Panc1 (cell line): Measurements from ENCODE around the gene SLF2. TPM values are rescaled to one million over a fixed set of nuclear protein-coding genes. Genes with fewer than 3 reads are reported as not detected.

ENCODE experiments used
- ATAC-seq: fragments of 200-7000 bp; cut with Tn5 transposase; 2 replicates; pipeline ENCODE4 v1.9.1; 2020; ENCODE audit warnings: mild to moderate bottlenecking, moderate library complexity
- BruUV-seq: library from RNA; stranded (reverse); fragments of 400-500 nt; replicated peaks from 2 replicates; lab custom pipeline; 2021; lab: Mats Ljungman, UMichigan
- CTCF ChIA-PET: fragments of 300-600 bp; sonication (Branson Sonifier 250); formaldehyde crosslinking; loops from one replicate; lab custom pipeline; 2022; ENCODE audit warnings: antibody characterized with exemption; lab: Charles Lee
- POLR2A ChIA-PET: fragments of 300-600 bp; sonication (Branson Sonifier 250); formaldehyde crosslinking; loops from one replicate; lab custom pipeline; 2022; ENCODE audit warnings: antibody characterized with exemption; lab: Charles Lee
- DNase-seq: peaks from one replicate; pipeline ENCODE4 v3.0.0-alpha.2; 2010; ENCODE audit warnings: low read depth, low spot score
- H3K27ac ChIP-seq: 2 replicates; pipeline ENCODE4 v1.5.1; 2011; ENCODE audit warnings: mild to moderate bottlenecking, low read length, inconsistent platforms
- H3K27me3 ChIP-seq: fragments of 200-500 bp; sonication (Bioruptor generic); 2 replicates; pipeline ENCODE4 v1.6.0; 2014; ENCODE audit warnings: low read length, inconsistent platforms; ENCODE audit not compliant: control insufficient read depth, insufficient read depth
- H3K36me3 ChIP-seq: fragments of 200-500 bp; sonication (Bioruptor generic); 2 replicates; pipeline ENCODE4 v1.5.1; 2014; ENCODE audit warnings: inconsistent platforms, mild to moderate bottlenecking, low read length, moderate library complexity; ENCODE audit not compliant: control insufficient read depth, insufficient read depth
- H3K4me1 ChIP-seq: 2 replicates; pipeline ENCODE4 v1.5.1; 2011; ENCODE audit warnings: inconsistent platforms, mild to moderate bottlenecking, low read length, moderate library complexity; ENCODE audit not compliant: control insufficient read depth, insufficient read depth
- H3K4me3 ChIP-seq, 2 experiments: 2 replicates each; pipeline ENCODE4 v1.5.1; 2011 to 2012; ENCODE audit warnings: low read depth in 2 of 2, low read length in 2 of 2, mild to moderate bottlenecking in 2 of 2, inconsistent platforms in 1 of 2, moderate library complexity in 1 of 2
- H3K9me3 ChIP-seq: fragments of 200-500 bp; sonication (Bioruptor generic); 2 replicates; pipeline ENCODE4 v1.5.1; 2014; ENCODE audit warnings: low read depth, mild to moderate bottlenecking, inconsistent platforms, low read length, moderate library complexity; ENCODE audit not compliant: control insufficient read depth, insufficient read depth
- POLR2AphosphoS5 ChIP-seq: IDR thresholded peaks from 2 replicates; pipeline ENCODE4 v1.6.1; 2012; ENCODE audit warnings: mild to moderate bottlenecking, low read depth, low read length, moderate library complexity
- SIN3A ChIP-seq: IDR thresholded peaks from 2 replicates; pipeline ENCODE4 v1.6.1; 2012; ENCODE audit warnings: low read depth, mild to moderate bottlenecking, low read length, moderate library complexity, borderline replicate concordance; ENCODE audit not compliant: insufficient read depth
- TCF7L2 ChIP-seq: IDR thresholded peaks from 2 replicates; pipeline ENCODE4 v1.6.1; 2011; ENCODE audit warnings: mild to moderate bottlenecking, low read depth, low read length, inconsistent platforms
- in situ Hi-C: cut with HindIII; loops from 2 replicates; pipeline ENCODE4 v1.10.0; 2016; ENCODE audit warnings: low sequenced_read_pairs, low pct_unique_long_range_greater_than_20kb
- intact Hi-C: fragments of 100-400 bp; cut with micrococcal nuclease; formaldehyde crosslinking; loops from one replicate; pipeline ENCODE4 v1.10.0; 2022; ENCODE audit not compliant: unreplicated experiment
- total RNA-seq: library from RNA; stranded (reverse); gene quantifications from one replicate; pipeline ENCODE4 v1.2.1, GENCODE V29; 2021; ENCODE audit not compliant: unreplicated experiment
- TF ChIP-seq, protein P1 (sequence below): fragments of 450-650 bp; IDR thresholded peaks from 2 replicates; pipeline ENCODE4 v1.5.1; 2017; ENCODE audit warnings: mild to moderate bottlenecking
- TF ChIP-seq, protein P2 (sequence below), 2 experiments: IDR thresholded peaks; 2 replicates each; pipeline ENCODE4 v1.6.1; 2011 to 2012; ENCODE audit warnings: low read depth in 2 of 2, control low read depth in 1 of 2, low read length in 1 of 2, mild to moderate bottlenecking in 1 of 2, moderate library complexity in 1 of 2; ENCODE audit not compliant: insufficient read depth in 1 of 2

Gene SLF2
- total RNA-seq, 1 experiment from 2014 or later: 38.8 TPM

DNA sequence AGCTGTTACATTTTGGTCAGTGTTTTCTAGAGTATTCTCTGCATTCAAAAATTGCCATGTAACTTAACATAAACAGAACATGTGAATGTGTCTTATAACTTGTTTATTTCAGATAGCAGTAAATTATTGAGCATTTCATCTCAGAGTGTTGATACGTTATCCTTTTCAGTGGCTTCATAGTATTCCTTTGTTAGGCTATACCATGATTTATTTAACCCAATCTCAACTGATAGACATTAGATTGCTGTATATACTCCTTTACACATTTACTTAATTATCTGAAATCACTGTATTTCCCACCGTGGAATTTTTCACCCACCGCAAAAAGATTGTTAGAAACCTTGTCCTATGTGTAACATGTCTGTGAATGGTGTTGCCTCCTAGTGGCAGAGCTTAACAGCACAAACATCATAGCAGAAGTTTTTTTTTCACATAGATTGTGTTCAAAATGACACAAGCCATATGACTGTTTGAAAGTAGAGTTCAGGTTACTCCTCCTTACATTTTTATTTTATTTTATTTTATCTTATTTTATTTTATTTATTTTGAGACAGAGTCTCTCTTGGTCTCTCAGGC lies 21.4 kb downstream of the SLF2 start:
- ATAC-seq: no peak
- intact Hi-C loops: no loop called here

DNA sequence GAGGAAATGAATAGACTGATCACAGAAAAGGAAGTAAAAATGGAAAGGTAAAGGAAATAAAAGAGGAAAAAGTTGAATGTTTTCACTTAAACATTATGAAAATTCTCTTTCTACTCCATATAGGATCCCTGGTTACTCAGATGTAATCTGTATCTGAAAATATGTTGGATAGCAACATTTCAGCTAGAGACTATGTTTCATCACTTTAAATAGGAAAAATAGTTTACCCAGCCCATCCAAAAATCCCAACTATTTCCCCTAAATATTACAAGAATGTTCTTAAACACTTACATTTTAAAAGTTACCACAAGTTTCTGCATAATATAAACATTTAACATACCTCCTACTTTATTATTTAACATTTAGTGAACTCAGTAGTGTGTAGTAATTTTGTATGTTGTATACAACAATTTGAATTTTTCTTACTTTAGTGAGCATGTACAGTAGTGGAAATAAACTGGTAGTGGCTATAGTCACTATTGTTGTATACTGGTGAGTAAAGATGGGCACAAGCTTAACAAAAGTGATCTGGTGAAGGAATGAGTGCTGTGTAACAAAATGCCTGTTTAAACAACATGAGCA lies 27.1 kb downstream of the SLF2 start:
- Histone ChIP-seq H3K9me3 (no peaks in the 10 kb centered on the region), H3K27me3 (no peaks in the 10 kb centered on the region), H3K4me1 (no peaks in the 10 kb centered on the region), H3K36me3 (peaks cover 42% of the 10 kb centered on the region), H3K4me3 (no peak overlapping the region), H3K27ac (no peak overlapping the region)
- TF ChIP-seq POLR2AphosphoS5 (no peak), SIN3A (no peak), TCF7L2 (no peak)
- TF ChIP-seq, protein P1, sequence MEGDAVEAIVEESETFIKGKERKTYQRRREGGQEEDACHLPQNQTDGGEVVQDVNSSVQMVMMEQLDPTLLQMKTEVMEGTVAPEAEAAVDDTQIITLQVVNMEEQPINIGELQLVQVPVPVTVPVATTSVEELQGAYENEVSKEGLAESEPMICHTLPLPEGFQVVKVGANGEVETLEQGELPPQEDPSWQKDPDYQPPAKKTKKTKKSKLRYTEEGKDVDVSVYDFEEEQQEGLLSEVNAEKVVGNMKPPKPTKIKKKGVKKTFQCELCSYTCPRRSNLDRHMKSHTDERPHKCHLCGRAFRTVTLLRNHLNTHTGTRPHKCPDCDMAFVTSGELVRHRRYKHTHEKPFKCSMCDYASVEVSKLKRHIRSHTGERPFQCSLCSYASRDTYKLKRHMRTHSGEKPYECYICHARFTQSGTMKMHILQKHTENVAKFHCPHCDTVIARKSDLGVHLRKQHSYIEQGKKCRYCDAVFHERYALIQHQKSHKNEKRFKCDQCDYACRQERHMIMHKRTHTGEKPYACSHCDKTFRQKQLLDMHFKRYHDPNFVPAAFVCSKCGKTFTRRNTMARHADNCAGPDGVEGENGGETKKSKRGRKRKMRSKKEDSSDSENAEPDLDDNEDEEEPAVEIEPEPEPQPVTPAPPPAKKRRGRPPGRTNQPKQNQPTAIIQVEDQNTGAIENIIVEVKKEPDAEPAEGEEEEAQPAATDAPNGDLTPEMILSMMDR: no peak
- TF ChIP-seq, protein P2, sequence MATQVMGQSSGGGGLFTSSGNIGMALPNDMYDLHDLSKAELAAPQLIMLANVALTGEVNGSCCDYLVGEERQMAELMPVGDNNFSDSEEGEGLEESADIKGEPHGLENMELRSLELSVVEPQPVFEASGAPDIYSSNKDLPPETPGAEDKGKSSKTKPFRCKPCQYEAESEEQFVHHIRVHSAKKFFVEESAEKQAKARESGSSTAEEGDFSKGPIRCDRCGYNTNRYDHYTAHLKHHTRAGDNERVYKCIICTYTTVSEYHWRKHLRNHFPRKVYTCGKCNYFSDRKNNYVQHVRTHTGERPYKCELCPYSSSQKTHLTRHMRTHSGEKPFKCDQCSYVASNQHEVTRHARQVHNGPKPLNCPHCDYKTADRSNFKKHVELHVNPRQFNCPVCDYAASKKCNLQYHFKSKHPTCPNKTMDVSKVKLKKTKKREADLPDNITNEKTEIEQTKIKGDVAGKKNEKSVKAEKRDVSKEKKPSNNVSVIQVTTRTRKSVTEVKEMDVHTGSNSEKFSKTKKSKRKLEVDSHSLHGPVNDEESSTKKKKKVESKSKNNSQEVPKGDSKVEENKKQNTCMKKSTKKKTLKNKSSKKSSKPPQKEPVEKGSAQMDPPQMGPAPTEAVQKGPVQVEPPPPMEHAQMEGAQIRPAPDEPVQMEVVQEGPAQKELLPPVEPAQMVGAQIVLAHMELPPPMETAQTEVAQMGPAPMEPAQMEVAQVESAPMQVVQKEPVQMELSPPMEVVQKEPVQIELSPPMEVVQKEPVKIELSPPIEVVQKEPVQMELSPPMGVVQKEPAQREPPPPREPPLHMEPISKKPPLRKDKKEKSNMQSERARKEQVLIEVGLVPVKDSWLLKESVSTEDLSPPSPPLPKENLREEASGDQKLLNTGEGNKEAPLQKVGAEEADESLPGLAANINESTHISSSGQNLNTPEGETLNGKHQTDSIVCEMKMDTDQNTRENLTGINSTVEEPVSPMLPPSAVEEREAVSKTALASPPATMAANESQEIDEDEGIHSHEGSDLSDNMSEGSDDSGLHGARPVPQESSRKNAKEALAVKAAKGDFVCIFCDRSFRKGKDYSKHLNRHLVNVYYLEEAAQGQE (IDR thresholded peaks at IDR 0.05; ENCODE audit: insufficient read depth in 1 of 2, low read depth in 2 of 2, low read length in 1 of 2): no peak
- CTCF ChIA-PET: no interaction called here
- ATAC-seq (no peak), DNase-seq (no peak)
- in situ Hi-C loops (no loop called here), intact Hi-C loops (no loop called here)
- POLR2A ChIA-PET: interaction anchor here (0.6 kb wide), 1 partner anchor 21 kb away, joined by 4 read pairs; no protein-coding TSS in a partner anchor
- TSS peak; percentile 54 for BruUV-seq

More for the DNA sequence above, 21.4 kb downstream of the SLF2 start:
- H3K9me3 ChIP-seq: no peaks in the 10 kb centered on the region
- H3K27ac ChIP-seq: no peak overlapping the region
- H3K4me1 ChIP-seq: no peaks in the 10 kb centered on the region
- POLR2A ChIA-PET: no interaction called here
- DNase-seq: no peak
- in situ Hi-C loops: no loop called here
- peaks cover 50% of the 10 kb centered on the region for H3K36me3 ChIP-seq
- BruUV-seq: no TSS peak
- H3K4me3 ChIP-seq: no peak overlapping the region
- TF ChIP-seq POLR2AphosphoS5 (no peak), TCF7L2 (no peak), SIN3A (no peak)
- TF ChIP-seq, protein P2 (IDR thresholded peaks at IDR 0.05; ENCODE audit: insufficient read depth in 1 of 2, low read depth in 2 of 2, low read length in 1 of 2): no peak
- CTCF ChIA-PET: interaction anchor here (0.5 to 1.0 kb wide), 4 partner anchors 19 to 87 kb away, joined by 3 to 5 read pairs (median 3); no protein-coding TSS in a partner anchor
- no peaks in the 10 kb centered on the region for H3K27me3 ChIP-seq
